Ishikawa (cell line): ENCODE measurements around the gene APOBEC3F.

Source experiments
- MAX ChIP-seq: IDR thresholded peaks from 2 replicates; pipeline ENCODE4 v1.6.1; 2012
- RAD21 ChIP-seq: IDR thresholded peaks from 2 replicates; pipeline ENCODE4 v1.6.1; 2012; ENCODE audit warnings: low read depth
- YY1 ChIP-seq: IDR thresholded peaks from 2 replicates; pipeline ENCODE4 v1.6.1; 2012; ENCODE audit warnings: low read depth

- no peak for TF ChIP-seq YY1
- TF ChIP-seq MAX: no peak
- TF ChIP-seq RAD21: no peak
Measured at GRCh38 chr22:39084666-39085065, 44.0 kb downstream of the APOBEC3F start.
